PC-9 (cell line): Measurements from ENCODE around the gene MOCOS. TPM values are rescaled to one million over a fixed set of nuclear protein-coding genes. Genes with fewer than 3 reads are reported as not detected.

ENCODE experiments used
- BruUV-seq: library from RNA; stranded (reverse); fragments of 400-500 nt; replicated peaks from 2 replicates; lab custom pipeline; 2021; lab: Mats Ljungman, UMichigan
- CTCF ChIA-PET: fragments of 300-600 bp; sonication (Branson Sonifier 250); formaldehyde crosslinking; loops from one replicate; lab custom pipeline; 2022; ENCODE audit warnings: antibody characterized with exemption; lab: Charles Lee
- POLR2A ChIA-PET: fragments of 300-600 bp; sonication (Branson Sonifier 250); formaldehyde crosslinking; loops from one replicate; lab custom pipeline; 2022; ENCODE audit warnings: antibody characterized with exemption; ENCODE audit not compliant: unreplicated experiment; lab: Charles Lee
- DNase-seq, 2 experiments: peaks; one replicate each; pipeline versions ENCODE4 v3.0.0 to v3.0.0-alpha.2; 2015 to 2022; ENCODE audit warnings: mixed read lengths in 1 of 2
- H2AFZ ChIP-seq: fragments of 200-600 bp; sonication (generic); 2 replicates; pipeline ENCODE4 v1.8.1; 2017; ENCODE audit warnings: antibody characterized with exemption
- H3F3A ChIP-seq: fragments of 200-600 bp; sonication (generic); 2 replicates; pipeline ENCODE4 v1.8.1; 2017; ENCODE audit warnings: antibody characterized with exemption, mild to moderate bottlenecking, low read depth; ENCODE audit not compliant: insufficient read depth
- H3K27ac ChIP-seq: fragments of 200-600 bp; sonication (generic); 2 replicates; pipeline ENCODE4 v1.6.1; 2016; ENCODE audit warnings: mixed run types
- H3K27me3 ChIP-seq: fragments of 200-600 bp; sonication (generic); 2 replicates; pipeline ENCODE4 v1.6.1; 2016; ENCODE audit warnings: low read depth, mixed run types; ENCODE audit not compliant: insufficient read depth
- H3K36me3 ChIP-seq: fragments of 200-600 bp; sonication (generic); 2 replicates; pipeline ENCODE4 v1.6.1; 2016; ENCODE audit warnings: low read depth, mixed run types
- H3K4me1 ChIP-seq: fragments of 200-600 bp; sonication (generic); replicated peaks from 2 replicates; pipeline ENCODE4 v1.6.1; 2016; ENCODE audit warnings: mixed run types; ENCODE audit not compliant: insufficient read depth
- H3K4me2 ChIP-seq: fragments of 200-600 bp; sonication (generic); 2 replicates; pipeline ENCODE4 v1.6.1; 2017; ENCODE audit warnings: mixed run types
- H3K4me3 ChIP-seq: fragments of 200-600 bp; sonication (generic); 2 replicates; pipeline ENCODE4 v1.6.1; 2016; ENCODE audit warnings: mixed run types
- H3K79me2 ChIP-seq: fragments of 200-600 bp; sonication (generic); 2 replicates; pipeline ENCODE4 v1.6.1; 2017; ENCODE audit warnings: low read depth, mixed run types
- H3K9me2 ChIP-seq: fragments of 200-600 bp; sonication (generic); 2 replicates; pipeline ENCODE4 v1.8.1; 2017; ENCODE audit warnings: mild to moderate bottlenecking; ENCODE audit not compliant: insufficient read depth
- H3K9me3 ChIP-seq: fragments of 200-600 bp; sonication (generic); 2 replicates; pipeline ENCODE4 v1.8.1; 2016; ENCODE audit warnings: low read depth; ENCODE audit not compliant: insufficient read depth
- H4K20me1 ChIP-seq: fragments of 200-600 bp; sonication (generic); 2 replicates; pipeline ENCODE4 v1.8.1; 2017; ENCODE audit not compliant: insufficient read depth
- CTCF ChIP-seq: fragments of 200-600 bp; sonication (generic); conservative IDR thresholded peaks from 2 replicates; pipeline ENCODE4 v1.6.1; 2017; ENCODE audit warnings: mixed run types, antibody characterized with exemption, mild to moderate bottlenecking, moderate library complexity
- EZH2 ChIP-seq: fragments of 200-600 bp; sonication (generic); IDR thresholded peaks from 2 replicates; pipeline ENCODE4 v1.8.0; 2017; ENCODE audit warnings: antibody characterized with exemption, low read depth
- intact Hi-C: fragments of 100-400 bp; cut with micrococcal nuclease; formaldehyde crosslinking; loops from one replicate; pipeline ENCODE4 v1.10.0; 2022; ENCODE audit not compliant: unreplicated experiment
- total RNA-seq: library from RNA; stranded (reverse); gene quantifications from 2 replicates; pipeline ENCODE4 v1.2.3, GENCODE V29; 2021

Gene MOCOS
- total RNA-seq, 1 experiment from 2014 or later: 30.4 TPM

- CTCF ChIA-PET: no interaction called here
- H2AFZ ChIP-seq: no peak overlapping the region
- DNase-seq: no peak
- no peaks in the 10 kb centered on the region for H3K9me3 ChIP-seq
- H3F3A ChIP-seq: no peaks in the 10 kb centered on the region
- no peaks in the 10 kb centered on the region for H3K9me2 ChIP-seq
- no peak overlapping the region for H3K4me3 ChIP-seq
- no peak overlapping the region for H3K27ac ChIP-seq
- TF ChIP-seq EZH2 (no peak), CTCF (no peak)
- H3K27me3 ChIP-seq: no peaks in the 10 kb centered on the region
- H3K4me2 ChIP-seq: no peak overlapping the region
- H3K79me2 ChIP-seq: no peaks in the 10 kb centered on the region
- H4K20me1 ChIP-seq: no peaks in the 10 kb centered on the region
- H3K4me1 ChIP-seq: no peaks in the 10 kb centered on the region
- H3K36me3 ChIP-seq: no peaks in the 10 kb centered on the region
- no TSS peak for BruUV-seq
- POLR2A ChIA-PET: no interaction called here
- intact Hi-C loops: no loop called here
Observed at GRCh38 chr18:36153771-36154170, 33.5 kb upstream of the MOCOS start.

- BruUV-seq: no TSS peak
- no peaks in the 10 kb centered on the region for H3F3A ChIP-seq
- H3K27ac ChIP-seq: no peak overlapping the region
- H3K36me3 ChIP-seq: no peaks in the 10 kb centered on the region
- TF ChIP-seq CTCF: no peak
- TF ChIP-seq EZH2: no peak
- H3K4me1 ChIP-seq: no peaks in the 10 kb centered on the region
- no peak overlapping the region for H2AFZ ChIP-seq
- intact Hi-C loops: no loop called here
- H3K4me2 ChIP-seq: no peak overlapping the region
- no peaks in the 10 kb centered on the region for H3K79me2 ChIP-seq
- no peaks in the 10 kb centered on the region for H3K27me3 ChIP-seq
- H3K9me3 ChIP-seq: no peaks in the 10 kb centered on the region
- DNase-seq: no peak
- H3K9me2 ChIP-seq: no peaks in the 10 kb centered on the region
- no peaks in the 10 kb centered on the region for H4K20me1 ChIP-seq
- CTCF ChIA-PET: no interaction called here
- no peak overlapping the region for H3K4me3 ChIP-seq
- POLR2A ChIA-PET: no interaction called here
Observed at GRCh38 chr18:36155851-36156757, 31.2 kb upstream of the MOCOS start.

- Histone ChIP-seq H2AFZ (no peak overlapping the region), H3K27ac (no peak overlapping the region), H3K4me2 (no peak overlapping the region), H3F3A (no peaks in the 10 kb centered on the region), H3K4me1 (no peaks in the 10 kb centered on the region), H4K20me1 (no peaks in the 10 kb centered on the region), H3K4me3 (no peak overlapping the region), H3K9me3 (no peaks in the 10 kb centered on the region), H3K27me3 (no peaks in the 10 kb centered on the region), H3K36me3 (no peaks in the 10 kb centered on the region), H3K9me2 (no peaks in the 10 kb centered on the region), H3K79me2 (no peaks in the 10 kb centered on the region)
- ChIA-PET CTCF (no interaction called here), POLR2A (no interaction called here)
- BruUV-seq: no TSS peak
- no peak for TF ChIP-seq EZH2
- TF ChIP-seq CTCF: no peak
- intact Hi-C loops: no loop called here
- DNase-seq: no peak
Observed at GRCh38 chr18:36157441-36157840, 29.9 kb upstream of the MOCOS start.
